Erythroblast (primary cell): ENCODE data around the gene SMIM9.

Source experiments
- GATA1 ChIP-seq: IDR thresholded peaks from 2 replicates; pipeline ENCODE4 v1.6.1; 2011; ENCODE audit warnings: low read depth, mild to moderate bottlenecking, control low read depth, low read length, moderate library complexity
- POLR2A ChIP-seq: IDR thresholded peaks from 2 replicates; pipeline ENCODE4 v1.6.1; 2011; ENCODE audit warnings: mild to moderate bottlenecking, low read length

GRCh38 chrX:154829134-154829533, 5.3 kb downstream of the SMIM9 start:
- TF ChIP-seq POLR2A (no peak), GATA1 (no peak)
